Measurements from ENCODE around the gene ARNT2. TPM values are rescaled to one million over a fixed set of nuclear protein-coding genes. Genes with fewer than 3 reads are reported as not detected.

Gene ARNT2
- total and polyA plus RNA-seq, 2 of the 13 experiments (the other 11 are each of a cell fraction or from before 2014, with no cell fraction given) = 0.69 to 1.7 TPM

DNA sequence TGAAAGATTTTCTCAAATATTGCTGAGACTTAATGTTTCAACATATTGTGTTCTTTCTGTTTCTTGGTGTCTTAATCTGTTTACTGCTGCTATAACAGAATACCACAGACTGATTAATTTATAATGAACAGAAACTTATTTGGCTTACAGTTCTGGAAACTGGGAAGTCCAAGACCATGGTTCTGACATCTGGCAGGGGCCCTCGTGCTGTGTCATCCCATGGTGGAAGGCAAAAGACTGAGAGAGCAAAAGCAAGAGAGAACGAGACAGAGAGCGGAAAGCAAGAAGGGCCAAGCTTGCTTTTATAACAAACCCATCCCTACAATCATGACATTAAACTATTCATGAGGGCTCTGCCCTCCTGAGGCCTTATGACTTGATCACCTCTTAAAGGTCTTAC, 88.7 kb downstream of the ARNT2 start:
- no peak overlapping the region for H2AFZ ChIP-seq (ENCODE audit: low read length)
- H3K4me3 ChIP-seq (replicated peaks in 1 of 3; ENCODE audit: insufficient read depth in 1 of 3, low read depth in 2 of 3, low read length in 3 of 3) = no peak overlapping the region
- H3K9ac ChIP-seq (ENCODE audit: insufficient read depth, low read depth, low read length) = no peak overlapping the region
- DNase-seq (ENCODE audit: low spot score) = no peak
- BruUV-seq (replicated peaks) = no TSS peak
- H3K4me1 ChIP-seq (ENCODE audit: insufficient read depth, low read length) = peaks cover 42% of the 10 kb centered on the region
- ChIA-PET POLR2A (no interaction called here), CTCF (ENCODE audit: low intra/inter-chr PET ratio, low total read pairs) (no interaction called here)
- H3K4me2 ChIP-seq (ENCODE audit: low read depth, low read length) = no peak overlapping the region
- FAIRE-seq = no peak
- intact Hi-C loops (cut with micrococcal nuclease; ENCODE audit: unreplicated experiment) = no loop called here
- H3K79me2 ChIP-seq (ENCODE audit: insufficient read depth, low read length) = no peaks in the 10 kb centered on the region
- no peak for ATAC-seq
- H3K27ac ChIP-seq (ENCODE audit: extremely low read length, insufficient read depth, low read length) = no peak overlapping the region
- TF ChIP-seq SPEN (CRISPR knock-in tag; IDR thresholded peaks at IDR 0.05; ENCODE audit: low read depth) (no peak), GTF2F1 (IDR thresholded peaks at IDR 0.05; ENCODE audit: low read length) (no peak), ZNF282 (IDR thresholded peaks at IDR 0.05; ENCODE audit: partially characterized antibody) (no peak), PHB2 (IDR thresholded peaks at IDR 0.05; ENCODE audit: partially characterized antibody) (no peak), SOX13 (IDR thresholded peaks at IDR 0.05) (no peak), SOX13 (CRISPR knock-in tag; conservative IDR thresholded peaks at IDR 0.05 in 1 of 2, IDR thresholded peaks at IDR 0.05 in 1 of 2) (no peak), WIZ (CRISPR knock-in tag; IDR thresholded peaks at IDR 0.05) (no peak), TMF1 (CRISPR knock-in tag; IDR thresholded peaks at IDR 0.05; ENCODE audit: low read depth) (no peak), ZNF383 (CRISPR knock-in tag; IDR thresholded peaks at IDR 0.05; ENCODE audit: borderline replicate concordance) (no peak), ZNF12 (CRISPR knock-in tag; IDR thresholded peaks at IDR 0.05) (no peak)
- TF ChIP-seq, protein P1, sequence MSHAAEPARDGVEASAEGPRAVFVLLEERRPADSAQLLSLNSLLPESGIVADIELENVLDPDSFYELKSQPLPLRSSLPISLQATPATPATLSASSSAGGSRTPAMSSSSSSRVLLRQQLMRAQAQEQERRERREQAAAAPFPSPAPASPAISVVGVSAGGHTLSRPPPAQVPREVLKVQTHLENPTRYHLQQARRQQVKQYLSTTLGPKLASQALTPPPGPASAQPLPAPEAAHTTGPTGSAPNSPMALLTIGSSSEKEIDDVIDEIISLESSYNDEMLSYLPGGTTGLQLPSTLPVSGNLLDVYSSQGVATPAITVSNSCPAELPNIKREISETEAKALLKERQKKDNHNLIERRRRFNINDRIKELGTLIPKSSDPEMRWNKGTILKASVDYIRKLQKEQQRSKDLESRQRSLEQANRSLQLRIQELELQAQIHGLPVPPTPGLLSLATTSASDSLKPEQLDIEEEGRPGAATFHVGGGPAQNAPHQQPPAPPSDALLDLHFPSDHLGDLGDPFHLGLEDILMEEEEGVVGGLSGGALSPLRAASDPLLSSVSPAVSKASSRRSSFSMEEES (CRISPR knock-in tag; IDR thresholded peaks at IDR 0.05) = no peak
- TF ChIP-seq, protein P2, sequence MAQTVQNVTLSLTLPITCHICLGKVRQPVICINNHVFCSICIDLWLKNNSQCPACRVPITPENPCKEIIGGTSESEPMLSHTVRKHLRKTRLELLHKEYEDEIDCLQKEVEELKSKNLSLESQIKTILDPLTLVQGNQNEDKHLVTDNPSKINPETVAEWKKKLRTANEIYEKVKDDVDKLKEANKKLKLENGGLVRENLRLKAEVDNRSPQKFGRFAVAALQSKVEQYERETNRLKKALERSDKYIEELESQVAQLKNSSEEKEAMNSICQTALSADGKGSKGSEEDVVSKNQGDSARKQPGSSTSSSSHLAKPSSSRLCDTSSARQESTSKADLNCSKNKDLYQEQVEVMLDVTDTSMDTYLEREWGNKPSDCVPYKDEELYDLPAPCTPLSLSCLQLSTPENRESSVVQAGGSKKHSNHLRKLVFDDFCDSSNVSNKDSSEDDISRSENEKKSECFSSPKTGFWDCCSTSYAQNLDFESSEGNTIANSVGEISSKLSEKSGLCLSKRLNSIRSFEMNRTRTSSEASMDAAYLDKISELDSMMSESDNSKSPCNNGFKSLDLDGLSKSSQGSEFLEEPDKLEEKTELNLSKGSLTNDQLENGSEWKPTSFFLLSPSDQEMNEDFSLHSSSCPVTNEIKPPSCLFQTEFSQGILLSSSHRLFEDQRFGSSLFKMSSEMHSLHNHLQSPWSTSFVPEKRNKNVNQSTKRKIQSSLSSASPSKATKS (CRISPR knock-in tag; IDR thresholded peaks at IDR 0.05) = no peak
- TF ChIP-seq, protein P3, sequence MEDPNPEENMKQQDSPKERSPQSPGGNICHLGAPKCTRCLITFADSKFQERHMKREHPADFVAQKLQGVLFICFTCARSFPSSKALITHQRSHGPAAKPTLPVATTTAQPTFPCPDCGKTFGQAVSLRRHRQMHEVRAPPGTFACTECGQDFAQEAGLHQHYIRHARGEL (CRISPR knock-in tag; IDR thresholded peaks at IDR 0.05) = no peak
- TF ChIP-seq, protein P4, sequence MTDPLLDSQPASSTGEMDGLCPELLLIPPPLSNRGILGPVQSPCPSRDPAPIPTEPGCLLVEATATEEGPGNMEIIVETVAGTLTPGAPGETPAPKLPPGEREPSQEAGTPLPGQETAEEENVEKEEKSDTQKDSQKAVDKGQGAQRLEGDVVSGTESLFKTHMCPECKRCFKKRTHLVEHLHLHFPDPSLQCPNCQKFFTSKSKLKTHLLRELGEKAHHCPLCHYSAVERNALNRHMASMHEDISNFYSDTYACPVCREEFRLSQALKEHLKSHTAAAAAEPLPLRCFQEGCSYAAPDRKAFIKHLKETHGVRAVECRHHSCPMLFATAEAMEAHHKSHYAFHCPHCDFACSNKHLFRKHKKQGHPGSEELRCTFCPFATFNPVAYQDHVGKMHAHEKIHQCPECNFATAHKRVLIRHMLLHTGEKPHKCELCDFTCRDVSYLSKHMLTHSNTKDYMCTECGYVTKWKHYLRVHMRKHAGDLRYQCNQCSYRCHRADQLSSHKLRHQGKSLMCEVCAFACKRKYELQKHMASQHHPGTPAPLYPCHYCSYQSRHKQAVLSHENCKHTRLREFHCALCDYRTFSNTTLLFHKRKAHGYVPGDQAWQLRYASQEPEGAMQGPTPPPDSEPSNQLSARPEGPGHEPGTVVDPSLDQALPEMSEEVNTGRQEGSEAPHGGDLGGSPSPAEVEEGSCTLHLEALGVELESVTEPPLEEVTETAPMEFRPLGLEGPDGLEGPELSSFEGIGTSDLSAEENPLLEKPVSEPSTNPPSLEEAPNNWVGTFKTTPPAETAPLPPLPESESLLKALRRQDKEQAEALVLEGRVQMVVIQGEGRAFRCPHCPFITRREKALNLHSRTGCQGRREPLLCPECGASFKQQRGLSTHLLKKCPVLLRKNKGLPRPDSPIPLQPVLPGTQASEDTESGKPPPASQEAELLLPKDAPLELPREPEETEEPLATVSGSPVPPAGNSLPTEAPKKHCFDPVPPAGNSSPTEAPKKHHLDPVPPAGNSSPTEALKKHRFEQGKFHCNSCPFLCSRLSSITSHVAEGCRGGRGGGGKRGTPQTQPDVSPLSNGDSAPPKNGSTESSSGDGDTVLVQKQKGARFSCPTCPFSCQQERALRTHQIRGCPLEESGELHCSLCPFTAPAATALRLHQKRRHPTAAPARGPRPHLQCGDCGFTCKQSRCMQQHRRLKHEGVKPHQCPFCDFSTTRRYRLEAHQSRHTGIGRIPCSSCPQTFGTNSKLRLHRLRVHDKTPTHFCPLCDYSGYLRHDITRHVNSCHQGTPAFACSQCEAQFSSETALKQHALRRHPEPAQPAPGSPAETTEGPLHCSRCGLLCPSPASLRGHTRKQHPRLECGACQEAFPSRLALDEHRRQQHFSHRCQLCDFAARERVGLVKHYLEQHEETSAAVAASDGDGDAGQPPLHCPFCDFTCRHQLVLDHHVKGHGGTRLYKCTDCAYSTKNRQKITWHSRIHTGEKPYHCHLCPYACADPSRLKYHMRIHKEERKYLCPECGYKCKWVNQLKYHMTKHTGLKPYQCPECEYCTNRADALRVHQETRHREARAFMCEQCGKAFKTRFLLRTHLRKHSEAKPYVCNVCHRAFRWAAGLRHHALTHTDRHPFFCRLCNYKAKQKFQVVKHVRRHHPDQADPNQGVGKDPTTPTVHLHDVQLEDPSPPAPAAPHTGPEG (CRISPR knock-in tag; IDR thresholded peaks at IDR 0.05) = no peak
- H3K36me3 ChIP-seq (replicated peaks in 1 of 2; ENCODE audit: control insufficient read depth in 1 of 2, insufficient read depth in 2 of 2, low read length in 2 of 2) = no peaks in the 10 kb centered on the region
- H4K20me1 ChIP-seq (ENCODE audit: insufficient read depth, low read length) = no peaks in the 10 kb centered on the region
- no peaks in the 10 kb centered on the region; a peak in 1 of 5 replicates for H3K27me3 ChIP-seq (ENCODE audit: control insufficient read depth in 1 of 2, insufficient read depth in 2 of 2, low read length in 2 of 2)
- WGBS (ENCODE audit: low lambda C conversion rate) = 94% methylated on average over 3 of the region's 3 CpGs
- H3K9me3 ChIP-seq (ENCODE audit: low read length) = no peaks in the 10 kb centered on the region
- in situ Hi-C loops (cut with HindIII; ENCODE audit: extremely low pct_ligation_motif_present, low pct_unique_long_range_greater_than_20kb) = no loop called here

Data from HepG2 (cell line).